Astrocyte of the cerebellum (primary cell): ENCODE data around the gene CD200R1.

Experiments used
- DNase-seq: peaks from one replicate; pipeline ENCODE4 v3.0.0-alpha.2; 2011; ENCODE audit warnings: low read depth
- H3K4me3 ChIP-seq: 2 replicates; pipeline ENCODE4 v1.5.1; 2011; ENCODE audit warnings: mild to moderate bottlenecking, low read depth, low read length, moderate library complexity
- in situ Hi-C: cut with HindIII; loops from 2 replicates; pipeline ENCODE4 v1.10.0; 2017; ENCODE audit warnings: low sequenced_read_pairs
- TF ChIP-seq, protein P1 (sequence below): IDR thresholded peaks from 2 replicates; pipeline ENCODE4 v1.5.1; 2012; ENCODE audit warnings: low read length, low read depth, moderate library complexity, mild to moderate bottlenecking; ENCODE audit errors: missing control alignments

CD200R1 gene

DNA sequence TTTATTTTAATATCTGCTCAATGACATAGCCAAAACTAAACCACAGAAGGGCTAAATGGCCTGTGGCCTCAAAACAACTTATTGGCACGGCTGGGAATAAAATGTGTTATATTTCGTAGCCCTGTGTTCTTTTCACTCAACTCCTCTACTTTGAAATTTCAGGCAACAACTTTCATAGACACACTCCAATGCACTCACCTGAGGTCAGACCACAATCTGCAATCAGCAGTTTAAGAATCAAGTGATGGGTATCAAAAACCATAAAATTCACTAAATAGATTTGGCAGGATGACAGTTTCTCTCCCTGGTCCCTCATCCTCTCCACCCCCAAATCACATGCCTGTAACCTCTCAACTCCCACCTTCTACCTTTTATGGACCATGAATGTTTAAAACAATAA lies 2.0 kb upstream of the CD200R1 start:
- in situ Hi-C loops, result loop anchor here (25.0 kb wide), 1 partner anchor 340 kb away; the partner anchor contains the start of gene CCDC80
- DNase-seq, result no peak
- TF ChIP-seq, protein P1, sequence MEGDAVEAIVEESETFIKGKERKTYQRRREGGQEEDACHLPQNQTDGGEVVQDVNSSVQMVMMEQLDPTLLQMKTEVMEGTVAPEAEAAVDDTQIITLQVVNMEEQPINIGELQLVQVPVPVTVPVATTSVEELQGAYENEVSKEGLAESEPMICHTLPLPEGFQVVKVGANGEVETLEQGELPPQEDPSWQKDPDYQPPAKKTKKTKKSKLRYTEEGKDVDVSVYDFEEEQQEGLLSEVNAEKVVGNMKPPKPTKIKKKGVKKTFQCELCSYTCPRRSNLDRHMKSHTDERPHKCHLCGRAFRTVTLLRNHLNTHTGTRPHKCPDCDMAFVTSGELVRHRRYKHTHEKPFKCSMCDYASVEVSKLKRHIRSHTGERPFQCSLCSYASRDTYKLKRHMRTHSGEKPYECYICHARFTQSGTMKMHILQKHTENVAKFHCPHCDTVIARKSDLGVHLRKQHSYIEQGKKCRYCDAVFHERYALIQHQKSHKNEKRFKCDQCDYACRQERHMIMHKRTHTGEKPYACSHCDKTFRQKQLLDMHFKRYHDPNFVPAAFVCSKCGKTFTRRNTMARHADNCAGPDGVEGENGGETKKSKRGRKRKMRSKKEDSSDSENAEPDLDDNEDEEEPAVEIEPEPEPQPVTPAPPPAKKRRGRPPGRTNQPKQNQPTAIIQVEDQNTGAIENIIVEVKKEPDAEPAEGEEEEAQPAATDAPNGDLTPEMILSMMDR, result no peak
- no peak overlapping the region for H3K4me3 ChIP-seq

DNA sequence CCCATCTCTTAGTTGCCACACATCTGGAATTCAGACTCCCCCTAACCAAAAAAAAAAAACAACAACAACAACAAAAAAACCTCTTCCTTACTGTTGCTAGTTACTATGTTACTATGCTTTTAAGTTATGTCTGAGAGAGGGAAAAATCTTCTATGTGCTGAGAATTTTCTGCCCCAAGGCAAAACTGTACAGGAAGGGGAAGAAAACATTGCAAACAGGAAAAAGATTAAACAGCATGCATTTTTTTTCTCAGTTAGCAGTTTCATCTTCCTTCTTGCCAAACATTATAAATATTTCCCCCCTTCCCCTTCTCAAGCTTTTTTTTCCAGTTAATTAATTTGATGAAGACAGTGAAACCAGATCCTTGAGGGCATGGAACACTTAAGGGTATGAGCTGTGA lies 1.1 kb upstream of the CD200R1 start:
- in situ Hi-C loops, result loop anchor here (25.0 kb wide), 1 partner anchor 339 kb away; the partner anchor contains the start of gene CCDC80
- TF ChIP-seq, protein P1, result no peak

DNA sequence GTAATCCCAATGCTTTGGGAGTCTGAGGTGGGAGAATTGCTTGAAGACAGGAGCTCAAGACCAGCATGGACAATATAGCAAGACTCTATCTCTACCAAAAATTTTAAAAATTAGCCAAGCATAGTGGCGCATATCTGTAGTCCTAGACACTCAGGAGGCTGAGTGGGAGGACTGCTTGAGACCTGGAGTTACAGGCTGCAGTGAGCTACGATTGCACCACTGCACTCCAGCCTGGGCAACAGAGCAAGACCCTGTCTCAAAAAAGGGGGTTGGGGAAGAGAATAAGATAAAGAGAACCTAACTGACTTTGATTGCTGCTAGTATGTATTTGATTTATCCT lies 755 bp downstream of the CD200R1 start:
- TF ChIP-seq, protein P1, result no peak
- in situ Hi-C loops, result no loop called here
- H3K4me3 ChIP-seq, result no peak overlapping the region
- DNase-seq, result no peak

More for the DNA sequence above, 1.1 kb upstream of the CD200R1 start:
- no peak for DNase-seq
- no peak overlapping the region for H3K4me3 ChIP-seq

DNA sequence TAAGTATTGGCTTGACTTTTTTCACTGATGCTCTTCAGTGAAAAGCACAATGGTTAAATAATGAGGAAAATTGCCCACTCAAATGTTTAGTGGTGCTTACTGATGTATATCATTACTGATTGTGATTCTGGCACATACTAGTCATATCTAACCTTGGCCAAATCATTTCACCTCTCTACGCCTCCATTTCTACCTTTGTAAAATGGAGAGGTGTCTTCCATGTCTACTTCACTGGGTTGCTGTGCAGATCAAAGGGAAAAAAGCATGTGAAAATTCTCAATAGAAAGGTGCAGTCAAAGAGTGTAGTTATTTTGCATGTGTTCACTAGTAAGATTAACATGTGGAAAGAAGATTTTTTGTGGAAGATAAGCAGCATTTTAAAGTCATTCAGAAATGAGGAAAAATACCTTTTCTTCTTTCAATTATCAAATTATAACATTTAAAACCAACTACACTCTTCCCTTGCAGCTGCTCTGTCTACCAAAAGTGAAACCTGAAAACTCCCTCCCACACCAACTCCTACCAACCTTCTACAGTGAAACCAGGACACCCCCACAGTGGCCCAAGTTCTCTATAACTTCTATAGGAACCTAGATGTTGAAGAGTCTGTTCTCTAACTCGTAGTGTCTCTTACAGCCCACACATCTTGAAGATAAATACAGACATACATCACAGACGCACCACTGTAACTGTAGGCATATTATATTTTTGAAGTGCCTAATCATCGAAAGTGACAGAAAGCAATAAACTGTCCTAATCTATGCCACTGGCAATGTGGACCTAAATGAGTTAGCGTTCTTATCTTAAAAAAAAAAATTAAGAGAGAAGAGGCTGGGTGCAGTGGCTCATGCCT lies 1.4 kb downstream of the CD200R1 start:
- in situ Hi-C loops, result no loop called here
- H3K4me3 ChIP-seq, result no peak overlapping the region
- no peak for DNase-seq
- TF ChIP-seq, protein P1, result no peak

DNA sequence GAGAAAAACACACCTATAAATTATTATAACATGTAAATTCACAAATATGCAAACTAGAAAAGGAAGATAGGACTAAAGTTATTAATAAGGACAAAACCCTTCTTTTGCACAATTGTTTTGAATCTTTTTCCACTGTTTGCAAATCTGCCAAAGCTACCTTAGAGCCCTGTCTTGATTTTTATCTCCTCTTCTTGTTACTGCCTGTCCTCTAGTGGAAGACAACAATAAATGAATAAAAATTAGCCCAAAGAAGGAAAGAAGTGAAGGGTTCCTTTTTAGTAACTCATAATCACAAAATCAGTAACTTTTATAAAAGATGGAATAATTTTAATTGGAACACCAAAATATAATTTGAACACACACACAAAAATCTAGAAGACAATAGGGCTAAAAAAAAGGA lies 2.7 kb downstream of the CD200R1 start:
- in situ Hi-C loops, result no loop called here
- no peak overlapping the region for H3K4me3 ChIP-seq
- TF ChIP-seq, protein P1, result no peak
- DNase-seq, result no peak

DNA sequence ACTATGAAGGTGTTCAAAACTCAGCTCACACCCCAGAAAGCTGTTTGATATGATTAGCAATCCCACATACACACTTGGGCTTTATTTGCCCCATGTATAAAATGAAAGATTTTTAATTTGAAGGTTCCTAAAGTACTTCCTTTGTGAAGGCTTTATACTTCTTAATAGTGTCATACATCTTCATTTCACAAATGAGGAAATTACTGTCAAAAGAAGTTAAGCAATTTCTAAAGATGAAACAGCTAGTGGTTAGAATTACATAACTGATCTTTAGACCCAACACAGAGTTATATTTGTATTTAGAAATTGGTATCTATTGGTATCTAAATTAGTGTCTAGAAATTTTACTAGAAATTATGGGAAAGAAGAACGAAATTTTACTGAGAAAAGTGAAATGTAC lies 7.1 kb downstream of the CD200R1 start:
- TF ChIP-seq, protein P1, result no peak
- no peak overlapping the region for H3K4me3 ChIP-seq
- DNase-seq, result no peak
- in situ Hi-C loops, result no loop called here

DNA sequence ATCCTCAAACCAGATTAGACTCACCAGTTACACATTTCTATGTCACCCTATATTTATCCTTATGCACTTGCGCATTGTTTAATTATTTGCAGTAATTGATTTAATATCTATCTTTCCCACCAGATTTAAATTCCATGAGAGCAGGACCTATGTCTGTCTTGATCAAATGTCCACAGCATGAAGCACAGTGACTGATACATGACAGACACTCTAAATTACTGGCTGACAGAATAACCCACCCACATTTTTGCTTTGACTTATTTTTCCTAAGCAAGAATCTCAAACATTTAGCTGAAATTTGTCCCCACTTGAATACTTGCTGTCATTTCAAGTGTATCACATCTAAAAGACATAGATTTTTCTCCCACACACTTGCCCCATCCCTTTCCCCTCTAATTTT lies 7.5 kb downstream of the CD200R1 start:
- no peak overlapping the region for H3K4me3 ChIP-seq
- no peak for DNase-seq
- TF ChIP-seq, protein P1, result no peak
- in situ Hi-C loops, result no loop called here
